Omental fat pad (tissue), 4 donors: ENCODE results near the gene UTF1. TPM values are rescaled to one million over a fixed set of nuclear protein-coding genes. Genes with fewer than 3 reads are reported as not detected.

ENCODE experiments used
- ATAC-seq: fragments of 150-250 bp; one replicate; pipeline ENCODE4 v1.9.1; 2016; ENCODE audit warnings: mild to moderate bottlenecking, moderate library complexity; ENCODE audit not compliant: low FRiP score
- DNase-seq: peaks from one replicate; pipeline ENCODE4 v3.0.0-alpha.2; 2019; ENCODE audit warnings: low spot score
- total RNA-seq, 4 donors: library from RNA; depleted of rRNA; stranded (reverse); fragments of >200 nt; gene quantifications; one replicate each; pipeline ENCODE4 v1.1.0, GENCODE V29; 2016
- TF ChIP-seq, protein P1 (sequence below), 3 donors: fragments of 450-650 bp; IDR thresholded peaks; one replicate each; pipeline ENCODE4 v1.5.1; 2016 to 2017; ENCODE audit warnings: antibody characterized with exemption in 3 of 3, mild to moderate bottlenecking in 3 of 3, moderate library complexity in 2 of 3

The UTF1 gene
- total RNA-seq, 4 donors from 2014 or later: not detected

- DNase-seq: no peak
- ATAC-seq: no peak
- TF ChIP-seq, protein P1, sequence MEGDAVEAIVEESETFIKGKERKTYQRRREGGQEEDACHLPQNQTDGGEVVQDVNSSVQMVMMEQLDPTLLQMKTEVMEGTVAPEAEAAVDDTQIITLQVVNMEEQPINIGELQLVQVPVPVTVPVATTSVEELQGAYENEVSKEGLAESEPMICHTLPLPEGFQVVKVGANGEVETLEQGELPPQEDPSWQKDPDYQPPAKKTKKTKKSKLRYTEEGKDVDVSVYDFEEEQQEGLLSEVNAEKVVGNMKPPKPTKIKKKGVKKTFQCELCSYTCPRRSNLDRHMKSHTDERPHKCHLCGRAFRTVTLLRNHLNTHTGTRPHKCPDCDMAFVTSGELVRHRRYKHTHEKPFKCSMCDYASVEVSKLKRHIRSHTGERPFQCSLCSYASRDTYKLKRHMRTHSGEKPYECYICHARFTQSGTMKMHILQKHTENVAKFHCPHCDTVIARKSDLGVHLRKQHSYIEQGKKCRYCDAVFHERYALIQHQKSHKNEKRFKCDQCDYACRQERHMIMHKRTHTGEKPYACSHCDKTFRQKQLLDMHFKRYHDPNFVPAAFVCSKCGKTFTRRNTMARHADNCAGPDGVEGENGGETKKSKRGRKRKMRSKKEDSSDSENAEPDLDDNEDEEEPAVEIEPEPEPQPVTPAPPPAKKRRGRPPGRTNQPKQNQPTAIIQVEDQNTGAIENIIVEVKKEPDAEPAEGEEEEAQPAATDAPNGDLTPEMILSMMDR (IDR thresholded peaks at IDR 0.05): no peak
Observed at GRCh38 chr10:133280391-133281059, 50.5 kb downstream of the UTF1 start.

- ATAC-seq: no peak
- TF ChIP-seq, protein P1 (IDR thresholded peaks at IDR 0.05): no peak
Observed at GRCh38 chr10:133281084-133281483, 51.1 kb downstream of the UTF1 start.

More at GRCh38 chr10:133281084-133281483, 51.1 kb downstream of the UTF1 start:
- no peak for DNase-seq

Other genes starting within 250 kb of the UTF1 start
- gene ADGRA1, start 142.3 kb upstream of the UTF1 start, total RNA-seq: under 1 TPM in 1 of 4 donors, not detected in 3; 0.32 TPM
- 1 to 10 TPM in 3 of 4 donors, under 1 TPM in 1; 0.16 to 7.7 (median 1.7) TPM for gene KNDC1, start 70.0 kb upstream of the UTF1 start, total RNA-seq
- gene VENTX, start 7.6 kb downstream of the UTF1 start, total RNA-seq: 1 to 10 TPM in 2 of 4 donors, under 1 TPM in 2; 0.32 to 6.0 (median 2.4) TPM
- 10 to 100 TPM in 2 of 4 donors, 1 to 10 TPM in 2; 3.9 to 53.9 (median 8.4) TPM for gene ADAM8, start 46.7 kb downstream of the UTF1 start, total RNA-seq
- 10 to 100 TPM; 29.0 to 44.5 (median 36.3) TPM for gene TUBGCP2, start 78.7 kb downstream of the UTF1 start, total RNA-seq
- gene ZNF511, start 78.7 kb downstream of the UTF1 start, total RNA-seq: 10 to 100 TPM; 19.3 to 40.2 (median 23.3) TPM
- not detected for gene CALY, start 106.7 kb downstream of the UTF1 start, total RNA-seq
- gene PRAP1, start 117.2 kb downstream of the UTF1 start, total RNA-seq: 1 to 10 TPM in 1 of 4 donors, not detected in 3; 3.3 TPM
- 10 to 100 TPM; 20.6 to 34.3 (median 24.1) TPM for gene FUOM, start 127.8 kb downstream of the UTF1 start, total RNA-seq
- 100 to 1,000 TPM in 3 of 4 donors, 10 to 100 TPM in 1; 96.0 to 197 (median 138) TPM for gene ECHS1, start 143.1 kb downstream of the UTF1 start, total RNA-seq
- 1 to 10 TPM; 3.8 to 7.7 (median 6.1) TPM for gene PAOX, start 149.0 kb downstream of the UTF1 start, total RNA-seq
- 10 to 100 TPM; 14.6 to 30.9 (median 21.3) TPM for gene MTG1, start 163.9 kb downstream of the UTF1 start, total RNA-seq
- not detected for gene SPRN, start 194.4 kb downstream of the UTF1 start, total RNA-seq
- 1 to 10 TPM; 1.3 to 5.2 (median 2.0) TPM for gene SCART1, start 223.7 kb downstream of the UTF1 start, total RNA-seq